ENCODE measurements around the gene SDC4. TPM values are rescaled to one million over a fixed set of nuclear protein-coding genes. Genes with fewer than 3 reads are reported as not detected.

Gene SDC4
- total RNA-seq, 4 donors from 2014 or later: 41.2 to 72.5 (median 63.4) TPM

GRCh38 chr20:45338121-45339030 lies 9.8 kb downstream of the SDC4 start:
- peaks cover 0 to 12% (median 0%) of the 10 kb centered on the region in 3 donors for H3K36me3 ChIP-seq
- WGBS, 2 donors: 75 to 79% methylated on average over 11 of the region's 11 CpGs
- H3K4me1 ChIP-seq: peaks cover 0 to 85% (median 74%) of the 10 kb centered on the region in 4 donors
- no peak overlapping the region for H3K4me3 ChIP-seq
- no peak for DNase-seq (ENCODE audit: low spot score in 2 of 2)
- H3K9me3 ChIP-seq: no peaks in the 10 kb centered on the region
- TF ChIP-seq POLR2A (IDR thresholded peaks at IDR 0.05) (no peak), CTCF (IDR thresholded peaks at IDR 0.05) (no peak), EP300 (IDR thresholded peaks at IDR 0.05) (no peak)
- H3K27me3 ChIP-seq: no peaks in the 10 kb centered on the region
- peak overlapping the region; percentile 64 to 98 (median 90) for H3K27ac ChIP-seq

DNA sequence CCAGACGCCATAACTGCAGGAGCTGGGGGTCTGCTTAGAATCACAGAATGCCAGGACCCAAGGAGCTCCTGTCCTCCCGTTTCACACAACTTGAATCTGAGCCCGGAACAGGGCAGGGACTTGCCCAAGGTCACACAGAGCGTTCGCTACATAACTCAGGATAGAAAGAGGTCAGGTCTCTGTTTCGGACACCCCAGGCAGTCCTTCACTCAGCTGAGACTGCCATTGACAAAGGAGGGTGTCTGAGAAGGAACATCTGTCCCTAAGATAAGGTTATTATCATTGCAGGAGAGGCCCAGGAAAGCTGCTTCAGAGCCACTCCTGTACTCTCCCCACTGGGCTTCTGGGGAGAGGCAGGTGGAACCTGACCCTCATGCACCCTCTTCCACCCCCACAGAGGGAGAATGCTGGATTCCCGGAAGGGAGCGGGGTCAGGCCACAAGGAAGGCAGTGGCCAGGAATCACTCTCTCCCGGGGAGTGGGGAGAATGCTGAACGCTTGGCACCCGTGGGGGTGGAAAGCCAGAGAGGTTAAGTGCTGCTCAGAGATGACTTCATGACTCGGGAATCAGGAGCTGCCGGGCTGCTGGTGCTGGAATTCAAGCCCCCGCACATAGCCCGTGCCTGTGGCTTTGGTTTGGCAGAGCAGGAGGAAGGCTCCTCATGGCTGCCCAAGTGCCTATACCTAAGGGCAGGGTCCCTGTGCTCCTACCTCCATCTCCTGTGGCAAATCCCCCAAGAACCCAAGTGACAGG lies 10.7 kb downstream of the SDC4 start:
- DNase-seq (ENCODE audit: low spot score in 2 of 2): no peak
- peaks cover 0 to 77% (median 65%) of the 10 kb centered on the region in 4 donors for H3K4me1 ChIP-seq
- H3K27ac ChIP-seq: peak overlapping the region; percentile 64 to 98 (median 90)
- WGBS, 2 donors: 12 to 34% methylated on average over 15 of the region's 15 CpGs
- H3K9me3 ChIP-seq: no peaks in the 10 kb centered on the region
- peaks cover 0 to 19% (median 0%) of the 10 kb centered on the region in 3 donors for H3K36me3 ChIP-seq
- H3K27me3 ChIP-seq: no peaks in the 10 kb centered on the region
- H3K4me3 ChIP-seq: no peak overlapping the region
- TF ChIP-seq POLR2A (IDR thresholded peaks at IDR 0.05) (peak in 1 of 2 donors; percentile 23), EP300 (IDR thresholded peaks at IDR 0.05) (peak; percentile 36 to 81), CTCF (IDR thresholded peaks at IDR 0.05) (no peak)

- TF ChIP-seq CTCF (IDR thresholded peaks at IDR 0.05) (no peak), POLR2A (IDR thresholded peaks at IDR 0.05) (no peak), EP300 (IDR thresholded peaks at IDR 0.05) (peak in 1 of 2 donors; percentile 50)
- no peak for DNase-seq (ENCODE audit: low spot score in 2 of 2)
- H3K9me3 ChIP-seq: no peaks in the 10 kb centered on the region
- WGBS, 2 donors: 44 to 60% methylated on average over 11 of the region's 11 CpGs
- peaks cover 0 to 27% (median 0%) of the 10 kb centered on the region in 3 donors for H3K36me3 ChIP-seq
- H3K4me3 ChIP-seq: no peak overlapping the region
- H3K4me1 ChIP-seq: peaks cover 0 to 69% (median 58%) of the 10 kb centered on the region in 4 donors
- H3K27me3 ChIP-seq: no peaks in the 10 kb centered on the region
- H3K27ac ChIP-seq: peak overlapping the region; percentile 64 to 98 (median 90)
Measured at GRCh38 chr20:45336530-45337366, 11.5 kb downstream of the SDC4 start.

DNA sequence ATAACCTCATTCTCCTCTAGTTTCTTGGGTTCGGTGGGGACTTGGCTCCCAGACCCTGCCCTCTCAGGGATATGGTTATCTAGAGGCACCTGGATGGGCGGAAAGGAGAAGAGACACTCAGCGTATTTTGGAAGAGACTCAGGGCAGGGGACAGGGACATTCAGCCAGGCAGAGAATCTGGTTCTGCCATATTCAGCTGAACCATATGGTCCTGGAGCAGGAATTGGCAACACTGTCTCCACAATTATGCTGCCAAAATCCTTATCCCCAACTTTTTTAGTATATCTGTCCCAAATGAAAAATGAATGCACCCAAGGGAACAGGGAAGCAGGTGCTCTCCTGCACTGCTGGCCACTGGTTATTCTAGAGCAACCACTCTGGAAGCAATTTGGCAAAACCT lies 17.7 kb downstream of the SDC4 start:
- no peak for TF ChIP-seq EP300 (IDR thresholded peaks at IDR 0.05)
- TF ChIP-seq POLR2A (IDR thresholded peaks at IDR 0.05): no peak
- no peak for TF ChIP-seq CTCF (IDR thresholded peaks at IDR 0.05)
- Histone ChIP-seq H3K27me3 (no peaks in the 10 kb centered on the region), H3K27ac (no peak overlapping the region), H3K4me1 (peaks cover 0 to 7% (median 0%) of the 10 kb centered on the region in 4 donors), H3K9me3 (no peaks in the 10 kb centered on the region), H3K36me3 (peaks cover 0 to 83% (median 9%) of the 10 kb centered on the region in 3 donors), H3K4me3 (no peak overlapping the region)
- 91 to 96% methylated on average over 3 of the region's 3 CpGs for WGBS, 2 donors
- DNase-seq (ENCODE audit: low spot score in 2 of 2): no peak
